Daoy (cell line): ENCODE measurements around the gene CHPF2. TPM values are rescaled to one million over a fixed set of nuclear protein-coding genes. Genes with fewer than 3 reads are reported as not detected.

ENCODE experiments used
- DNase-seq: peaks from one replicate; pipeline ENCODE4 v3.0.0-alpha.2; 2015; ENCODE audit warnings: low read depth
- total RNA-seq: library from RNA; depleted of rRNA; stranded (reverse); fragments of >200 nt; shearing (Covaris generic); gene quantifications from 2 replicates; pipeline ENCODE4 v1.2.3, GENCODE V29; 2014; rRNA removed

CHPF2 gene
- 38.3 and 43.5 TPM in 2 replicates for total RNA-seq

- DNase-seq: peak; percentile 97
Measured at GRCh38 chr7:151232091-151232916, at the start of gene CHPF2. TSS of gene CHPF2 (plus strand) at chr7:151232483. CDS start at chr7:151234012, 1,529 bp downstream.

- no peak for DNase-seq
Measured at GRCh38 chr7:151185762-151186639, 46.3 kb upstream of the CHPF2 start.

GRCh38 chr7:151186640-151187408 lies 45.5 kb upstream of the CHPF2 start, which contains the start of gene ASB10:
TSS of gene ASB10 (minus strand) at chr7:151187250. CDS start at chr7:151187130, 120 bp downstream.
- no peak for DNase-seq

- DNase-seq: no peak
Measured at GRCh38 chr7:151187409-151188251, 44.7 kb upstream of the CHPF2 start.

- DNase-seq: no peak
Measured at GRCh38 chr7:151188252-151188542, 44.1 kb upstream of the CHPF2 start.

GRCh38 chr7:151189038-151189437 lies 43.2 kb upstream of the CHPF2 start:
- no peak for DNase-seq

GRCh38 chr7:151191544-151191943 lies 40.7 kb upstream of the CHPF2 start:
- no peak for DNase-seq

- no peak for DNase-seq
Measured at GRCh38 chr7:151192002-151192539, 40.2 kb upstream of the CHPF2 start.

- no peak for DNase-seq
Measured at GRCh38 chr7:151193203-151193978, 38.9 kb upstream of the CHPF2 start.

- DNase-seq: no peak
Measured at GRCh38 chr7:151194188-151194587, 38.1 kb upstream of the CHPF2 start.

- DNase-seq: no peak
Measured at GRCh38 chr7:151195616-151196450, 36.5 kb upstream of the CHPF2 start.

- no peak for DNase-seq
Measured at GRCh38 chr7:151197932-151198331, 34.4 kb upstream of the CHPF2 start.

GRCh38 chr7:151198945-151199848 lies 33.1 kb upstream of the CHPF2 start:
- DNase-seq: no peak

- DNase-seq: no peak
Measured at GRCh38 chr7:151201344-151201743, 30.9 kb upstream of the CHPF2 start.

GRCh38 chr7:151201751-151202150 lies 30.5 kb upstream of the CHPF2 start:
- DNase-seq: no peak

- no peak for DNase-seq
Measured at GRCh38 chr7:151202836-151203235, 29.4 kb upstream of the CHPF2 start.

GRCh38 chr7:151204383-151205032 lies 27.8 kb upstream of the CHPF2 start:
- DNase-seq: no peak
